ENCODE measurements around the gene CHRNB1. TPM values are rescaled to one million over a fixed set of nuclear protein-coding genes. Genes with fewer than 3 reads are reported as not detected.

CHRNB1 gene
- total and polyA plus RNA-seq, 2 of the 8 experiments (the other 6 are each of a cell fraction or from before 2014, with no cell fraction given), result 14.1 to 28.2 TPM

DNA sequence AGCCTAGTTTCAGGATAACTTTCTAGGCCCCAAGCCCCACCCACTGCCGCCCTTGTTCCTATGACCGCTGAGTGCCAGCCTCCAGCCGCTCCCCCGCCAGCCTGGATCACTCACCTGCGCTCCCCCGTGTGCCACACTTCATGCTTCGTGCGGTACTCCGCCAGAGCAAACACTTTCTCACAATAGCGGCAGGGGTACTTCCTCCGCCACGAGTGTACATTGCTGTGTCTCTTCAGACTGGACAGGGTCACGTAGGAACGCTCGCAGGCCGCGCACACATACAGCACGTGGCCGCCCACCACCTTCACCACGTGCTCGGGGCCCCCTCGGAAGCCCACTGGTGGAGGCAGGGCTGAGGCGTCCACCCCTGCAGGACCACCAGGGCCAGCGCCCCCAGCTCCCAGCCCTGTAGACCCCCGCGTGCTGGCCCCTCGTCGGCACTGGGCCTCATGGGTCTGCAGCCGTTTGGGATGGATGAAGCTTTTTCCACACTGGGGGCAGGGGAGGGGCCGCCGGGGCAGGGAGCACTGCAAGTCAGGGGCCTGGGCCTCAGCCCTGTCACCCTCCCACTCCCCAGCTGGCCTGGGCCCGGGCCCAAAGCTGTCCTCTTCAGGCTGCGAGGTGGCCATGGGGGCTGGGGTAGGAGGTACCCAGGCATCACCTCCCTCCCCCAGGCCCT lies 20.9 kb downstream of the CHRNB1 start (continued):
- TF ChIP-seq CTBP2 (IDR thresholded peaks at IDR 0.05; ENCODE audit: borderline replicate concordance, insufficient read depth, insufficient read length, low read length), result no peak
- no peak for TF ChIP-seq PHF8 (conservative IDR thresholded peaks at IDR 0.05; ENCODE audit: low read depth, low read length)
- no peak for TF ChIP-seq RBBP5 (IDR thresholded peaks at IDR 0.05; ENCODE audit: borderline replicate concordance, low read depth, low read length)
- TF ChIP-seq, protein P1, sequence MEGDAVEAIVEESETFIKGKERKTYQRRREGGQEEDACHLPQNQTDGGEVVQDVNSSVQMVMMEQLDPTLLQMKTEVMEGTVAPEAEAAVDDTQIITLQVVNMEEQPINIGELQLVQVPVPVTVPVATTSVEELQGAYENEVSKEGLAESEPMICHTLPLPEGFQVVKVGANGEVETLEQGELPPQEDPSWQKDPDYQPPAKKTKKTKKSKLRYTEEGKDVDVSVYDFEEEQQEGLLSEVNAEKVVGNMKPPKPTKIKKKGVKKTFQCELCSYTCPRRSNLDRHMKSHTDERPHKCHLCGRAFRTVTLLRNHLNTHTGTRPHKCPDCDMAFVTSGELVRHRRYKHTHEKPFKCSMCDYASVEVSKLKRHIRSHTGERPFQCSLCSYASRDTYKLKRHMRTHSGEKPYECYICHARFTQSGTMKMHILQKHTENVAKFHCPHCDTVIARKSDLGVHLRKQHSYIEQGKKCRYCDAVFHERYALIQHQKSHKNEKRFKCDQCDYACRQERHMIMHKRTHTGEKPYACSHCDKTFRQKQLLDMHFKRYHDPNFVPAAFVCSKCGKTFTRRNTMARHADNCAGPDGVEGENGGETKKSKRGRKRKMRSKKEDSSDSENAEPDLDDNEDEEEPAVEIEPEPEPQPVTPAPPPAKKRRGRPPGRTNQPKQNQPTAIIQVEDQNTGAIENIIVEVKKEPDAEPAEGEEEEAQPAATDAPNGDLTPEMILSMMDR (IDR thresholded peaks at IDR 0.05; ENCODE audit: control extremely low read depth in 1 of 3, insufficient read depth in 1 of 3, low read depth in 1 of 3, low read length in 3 of 3), result no peak
- no peak for TF ChIP-seq CEBPB (IDR thresholded peaks at IDR 0.05; ENCODE audit: low read depth, low read length)
